ENCODE measurements around the gene ATP6V1B1. TPM values are rescaled to one million over a fixed set of nuclear protein-coding genes. Genes with fewer than 3 reads are reported as not detected.

The ATP6V1B1 gene
- total and polyA plus RNA-seq, 2 experiments from 2014 or later, result not detected

GRCh38 chr2:70907130-70908057 lies 28.3 kb upstream of the ATP6V1B1 start:
- peak; percentile 96 for TF ChIP-seq EZH2phosphoT487 (IDR thresholded peaks at IDR 0.05; ENCODE audit: unreplicated experiment)
- TF ChIP-seq, protein P1, sequence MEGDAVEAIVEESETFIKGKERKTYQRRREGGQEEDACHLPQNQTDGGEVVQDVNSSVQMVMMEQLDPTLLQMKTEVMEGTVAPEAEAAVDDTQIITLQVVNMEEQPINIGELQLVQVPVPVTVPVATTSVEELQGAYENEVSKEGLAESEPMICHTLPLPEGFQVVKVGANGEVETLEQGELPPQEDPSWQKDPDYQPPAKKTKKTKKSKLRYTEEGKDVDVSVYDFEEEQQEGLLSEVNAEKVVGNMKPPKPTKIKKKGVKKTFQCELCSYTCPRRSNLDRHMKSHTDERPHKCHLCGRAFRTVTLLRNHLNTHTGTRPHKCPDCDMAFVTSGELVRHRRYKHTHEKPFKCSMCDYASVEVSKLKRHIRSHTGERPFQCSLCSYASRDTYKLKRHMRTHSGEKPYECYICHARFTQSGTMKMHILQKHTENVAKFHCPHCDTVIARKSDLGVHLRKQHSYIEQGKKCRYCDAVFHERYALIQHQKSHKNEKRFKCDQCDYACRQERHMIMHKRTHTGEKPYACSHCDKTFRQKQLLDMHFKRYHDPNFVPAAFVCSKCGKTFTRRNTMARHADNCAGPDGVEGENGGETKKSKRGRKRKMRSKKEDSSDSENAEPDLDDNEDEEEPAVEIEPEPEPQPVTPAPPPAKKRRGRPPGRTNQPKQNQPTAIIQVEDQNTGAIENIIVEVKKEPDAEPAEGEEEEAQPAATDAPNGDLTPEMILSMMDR (conservative IDR thresholded peaks at IDR 0.05; ENCODE audit: low read depth in 2 of 2), result no peak
- TF ChIP-seq EZH2 (IDR thresholded peaks at IDR 0.05; ENCODE audit: low read depth, unreplicated experiment), result peak; percentile 99

GRCh38 chr2:70916291-70916690 lies 19.4 kb upstream of the ATP6V1B1 start:
- ATAC-seq, result no peak
- Histone ChIP-seq H3K27me3 (ENCODE audit: insufficient read depth) (peaks cover 36% of the 10 kb centered on the region), H4K20me1 (replicated peaks; ENCODE audit: insufficient read depth) (no peaks in the 10 kb centered on the region), H3K4me2 (no peak overlapping the region), H3K4me1 (ENCODE audit: insufficient read depth) (no peaks in the 10 kb centered on the region), H3K9me2 (ENCODE audit: insufficient read depth) (no peaks in the 10 kb centered on the region), H3K4me3 (no peak overlapping the region), H3K27ac (ENCODE audit: low read depth) (no peak overlapping the region), H3K79me2 (replicated peaks; ENCODE audit: insufficient read depth) (no peaks in the 10 kb centered on the region), H3K36me3 (ENCODE audit: insufficient read depth) (no peaks in the 10 kb centered on the region), H2AFZ (no peak overlapping the region), H3F3A (replicated peaks; ENCODE audit: low read depth) (no peaks in the 10 kb centered on the region)
- peaks cover 7% of the 10 kb centered on the region for H3K27me3 Mint-ChIP-seq (ENCODE audit: insufficient read depth, low read depth, poor library complexity)
- TF ChIP-seq, protein P1 (conservative IDR thresholded peaks at IDR 0.05; ENCODE audit: low read depth in 2 of 2), result no peak
- no peak overlapping the region for H3K27ac Mint-ChIP-seq
- no peaks in the 10 kb centered on the region for H3K9me3 Mint-ChIP-seq
- H3K36me3 Mint-ChIP-seq (ENCODE audit: low read depth), result no peaks in the 10 kb centered on the region
- no peaks in the 10 kb centered on the region for H3K4me1 Mint-ChIP-seq
- H3K4me3 Mint-ChIP-seq, result no peak overlapping the region
- DNase-seq (ENCODE audit: low spot score), result no peak

More at GRCh38 chr2:70907130-70908057, 28.3 kb upstream of the ATP6V1B1 start:
- Mint-ChIP-seq H3K27ac (no peak overlapping the region), H3K4me1 (peaks cover 27% of the 10 kb centered on the region), H3K36me3 (ENCODE audit: low read depth) (no peaks in the 10 kb centered on the region), H3K27me3 (ENCODE audit: insufficient read depth, low read depth, poor library complexity) (peaks cover 76% of the 10 kb centered on the region), H3K4me3 (peak overlapping the region; percentile 57), H3K9me3 (no peaks in the 10 kb centered on the region; the same call in 2 of the 3 replicates)
- Histone ChIP-seq H3K79me2 (replicated peaks; ENCODE audit: insufficient read depth) (no peaks in the 10 kb centered on the region), H2AFZ (no peak overlapping the region), H3F3A (replicated peaks; ENCODE audit: low read depth) (0 out of 2 replicates have a peak, but pooled peaks cover 18% of the 10 kb centered on the region), H3K36me3 (ENCODE audit: insufficient read depth) (no peaks in the 10 kb centered on the region), H3K9me2 (ENCODE audit: insufficient read depth) (no peaks in the 10 kb centered on the region), H3K27me3 (ENCODE audit: insufficient read depth) (peaks cover 100% of the 10 kb centered on the region), H3K4me1 (ENCODE audit: insufficient read depth) (peaks cover 46% of the 10 kb centered on the region), H4K20me1 (replicated peaks; ENCODE audit: insufficient read depth) (peaks cover 26% of the 10 kb centered on the region), H3K4me2 (peak overlapping the region; percentile 76), H3K4me3 (peak overlapping the region; percentile 46), H3K27ac (ENCODE audit: low read depth) (no peak overlapping the region)
- ATAC-seq, result peak; percentile 27
- DNase-seq (ENCODE audit: low spot score), result peak; percentile 59
